Activated T-helper 2 cell treated with anti-CD3 and anti-CD28 coated beads, Interferon-gamma antibody, Interleukin-2, Interleukin-4, amounts not matched to agents 10 μg/mL and 5 μg/mL and 100 μg/mL, durations not matched to agents 14 hours and 24 hours and 36 hours (primary cell): Measurements from ENCODE around the gene NUAK2. TPM values are rescaled to one million over a fixed set of nuclear protein-coding genes. Genes with fewer than 3 reads are reported as not detected.

Experiments used
- DNase-seq: peaks from one replicate; pipeline ENCODE4 v3.0.0; 2021; ENCODE audit warnings: low spot score
- H3K27ac Mint-ChIP-seq: one replicate; pipeline ENCODE4 v1.8.0; 2021; ENCODE audit warnings: mixed read lengths
- H3K27me3 Mint-ChIP-seq: one replicate; pipeline ENCODE4 v1.8.0; 2021; ENCODE audit warnings: low read depth, mixed read lengths
- H3K36me3 Mint-ChIP-seq: one replicate; pipeline ENCODE4 v1.8.0; 2021; ENCODE audit warnings: low read depth, mixed read lengths
- H3K4me1 Mint-ChIP-seq: one replicate; pipeline ENCODE4 v1.8.0; 2021; ENCODE audit warnings: low read depth, mixed read lengths
- H3K4me3 Mint-ChIP-seq: one replicate; pipeline ENCODE4 v1.8.0; 2021; ENCODE audit warnings: low read depth, mild to moderate bottlenecking, moderate library complexity, mixed read lengths
- H3K9me3 Mint-ChIP-seq: one replicate; pipeline ENCODE4 v1.8.0; 2021; ENCODE audit warnings: mixed read lengths
- intact Hi-C: fragments of 100-400 bp; cut with micrococcal nuclease; formaldehyde crosslinking; loops from one replicate; pipeline ENCODE4 v1.15.1; 2023
- total RNA-seq: library from RNA; stranded (reverse); gene quantifications from 2 replicates; pipeline ENCODE4 v1.2.3, GENCODE V29; 2022

NUAK2 gene
- total RNA-seq, 1 donor from 2014 or later, result 0.41 TPM

- H3K27me3 Mint-ChIP-seq, result peaks cover 2% of the 10 kb centered on the region
- intact Hi-C loops, result no loop called here
- no peak overlapping the region for H3K27ac Mint-ChIP-seq
- no peak overlapping the region for H3K4me3 Mint-ChIP-seq
- H3K9me3 Mint-ChIP-seq, result no peaks in the 10 kb centered on the region
- peaks cover 18% of the 10 kb centered on the region for H3K4me1 Mint-ChIP-seq
- peaks cover 5% of the 10 kb centered on the region for H3K36me3 Mint-ChIP-seq
- no peak for DNase-seq
Observed at GRCh38 chr1:205270271-205270670, 51.3 kb downstream of the NUAK2 start.

GRCh38 chr1:205269711-205270110 is 51.8 kb downstream of the NUAK2 start:
- H3K36me3 Mint-ChIP-seq, result peaks cover 5% of the 10 kb centered on the region
- no peak for DNase-seq
- peaks cover 2% of the 10 kb centered on the region for H3K27me3 Mint-ChIP-seq
- no peaks in the 10 kb centered on the region for H3K9me3 Mint-ChIP-seq
- peaks cover 18% of the 10 kb centered on the region for H3K4me1 Mint-ChIP-seq
- no peak overlapping the region for H3K27ac Mint-ChIP-seq
- intact Hi-C loops, result no loop called here
- no peak overlapping the region for H3K4me3 Mint-ChIP-seq

- Mint-ChIP-seq H3K4me1 (peaks cover 16% of the 10 kb centered on the region), H3K4me3 (no peak overlapping the region), H3K9me3 (no peaks in the 10 kb centered on the region), H3K27me3 (peaks cover 2% of the 10 kb centered on the region), H3K36me3 (peaks cover 5% of the 10 kb centered on the region), H3K27ac (no peak overlapping the region)
- no peak for DNase-seq
- intact Hi-C loops, result no loop called here
Observed at GRCh38 chr1:205268846-205269680, 52.5 kb downstream of the NUAK2 start.

GRCh38 chr1:205267306-205267902 is 54.1 kb downstream of the NUAK2 start:
- H3K27me3 Mint-ChIP-seq, result peaks cover 2% of the 10 kb centered on the region
- DNase-seq, result no peak
- intact Hi-C loops, result no loop called here
- H3K4me1 Mint-ChIP-seq, result peaks cover 18% of the 10 kb centered on the region
- H3K4me3 Mint-ChIP-seq, result no peak overlapping the region
- H3K9me3 Mint-ChIP-seq, result no peaks in the 10 kb centered on the region
- H3K36me3 Mint-ChIP-seq, result no peaks in the 10 kb centered on the region
- no peak overlapping the region for H3K27ac Mint-ChIP-seq

- H3K36me3 Mint-ChIP-seq, result no peaks in the 10 kb centered on the region
- intact Hi-C loops, result no loop called here
- no peak for DNase-seq
- H3K9me3 Mint-ChIP-seq, result no peaks in the 10 kb centered on the region
- H3K4me1 Mint-ChIP-seq, result peaks cover 23% of the 10 kb centered on the region
- H3K27me3 Mint-ChIP-seq, result peaks cover 2% of the 10 kb centered on the region
- H3K4me3 Mint-ChIP-seq, result no peak overlapping the region
- H3K27ac Mint-ChIP-seq, result no peak overlapping the region
Observed at GRCh38 chr1:205266611-205267305, 54.8 kb downstream of the NUAK2 start.

GRCh38 chr1:205263580-205264190 is 57.9 kb downstream of the NUAK2 start:
- H3K9me3 Mint-ChIP-seq, result no peaks in the 10 kb centered on the region
- H3K36me3 Mint-ChIP-seq, result no peaks in the 10 kb centered on the region
- DNase-seq, result no peak
- peaks cover 21% of the 10 kb centered on the region for H3K4me1 Mint-ChIP-seq
- intact Hi-C loops, result no loop called here
- no peak overlapping the region for H3K4me3 Mint-ChIP-seq
- H3K27ac Mint-ChIP-seq, result no peak overlapping the region
- peaks cover 2% of the 10 kb centered on the region for H3K27me3 Mint-ChIP-seq

- no peak for DNase-seq
- intact Hi-C loops, result no loop called here
- no peaks in the 10 kb centered on the region for H3K9me3 Mint-ChIP-seq
- H3K27ac Mint-ChIP-seq, result no peak overlapping the region
- H3K4me3 Mint-ChIP-seq, result no peak overlapping the region
- H3K4me1 Mint-ChIP-seq, result peaks cover 21% of the 10 kb centered on the region
- H3K36me3 Mint-ChIP-seq, result no peaks in the 10 kb centered on the region
- H3K27me3 Mint-ChIP-seq, result peaks cover 2% of the 10 kb centered on the region
Observed at GRCh38 chr1:205262731-205263171, 58.8 kb downstream of the NUAK2 start.

GRCh38 chr1:205261946-205262691 is 59.4 kb downstream of the NUAK2 start:
- DNase-seq, result no peak
- Mint-ChIP-seq H3K27ac (peak overlapping the region; percentile 11), H3K4me3 (no peak overlapping the region), H3K36me3 (no peaks in the 10 kb centered on the region), H3K9me3 (no peaks in the 10 kb centered on the region), H3K4me1 (peaks cover 17% of the 10 kb centered on the region), H3K27me3 (peaks cover 2% of the 10 kb centered on the region)
- intact Hi-C loops, result no loop called here

GRCh38 chr1:205260948-205261732 is 60.4 kb downstream of the NUAK2 start:
- Mint-ChIP-seq H3K4me3 (no peak overlapping the region), H3K27me3 (no peaks in the 10 kb centered on the region), H3K27ac (no peak overlapping the region), H3K4me1 (peaks cover 19% of the 10 kb centered on the region), H3K36me3 (no peaks in the 10 kb centered on the region), H3K9me3 (no peaks in the 10 kb centered on the region)
- no peak for DNase-seq
- intact Hi-C loops, result no loop called here

- intact Hi-C loops, result loop anchor here (5.0 kb wide), 2 partner anchors 48 to 118 kb away; partner anchors contain the start of gene DSTYK
- Mint-ChIP-seq H3K9me3 (no peaks in the 10 kb centered on the region), H3K27me3 (no peaks in the 10 kb centered on the region), H3K27ac (no peak overlapping the region), H3K4me1 (peaks cover 20% of the 10 kb centered on the region), H3K4me3 (no peak overlapping the region), H3K36me3 (no peaks in the 10 kb centered on the region)
- no peak for DNase-seq
Observed at GRCh38 chr1:205259998-205260397, 61.5 kb downstream of the NUAK2 start.

GRCh38 chr1:205259324-205259832 is 62.2 kb downstream of the NUAK2 start:
- Mint-ChIP-seq H3K9me3 (no peaks in the 10 kb centered on the region), H3K4me1 (peaks cover 20% of the 10 kb centered on the region), H3K27me3 (no peaks in the 10 kb centered on the region), H3K27ac (no peak overlapping the region), H3K4me3 (no peak overlapping the region), H3K36me3 (no peaks in the 10 kb centered on the region)
- intact Hi-C loops, result loop anchor here (5.0 kb wide), 2 partner anchors 47 to 117 kb away; partner anchors contain the start of gene DSTYK
- DNase-seq, result no peak
